HG03460 (cell line): Measurements from ENCODE around the gene FAM193B.

Experiments
- ATAC-seq: cut with Tn5 transposase; IDR thresholded peaks from one replicate; pipeline ENCODE4 v1.9.1; 2021; ENCODE audit not compliant: unreplicated experiment

The FAM193B gene

GRCh38 chr5:177472460-177473442, 81.6 kb downstream of the FAM193B start:
- ATAC-seq = peak; percentile 48

GRCh38 chr5:177471610-177472356, 82.6 kb downstream of the FAM193B start:
- ATAC-seq = no peak

- no peak for ATAC-seq
These were observed 83.4 kb downstream of the FAM193B start for GRCh38 chr5:177470759-177471536.
